T-helper 1 cell treated with Interleukin-12 subunit alpha and Interleukin-12 subunit beta and Interleukin-4 antibody, amounts not matched to agents 30 μg/mL and 1 μg/mL, for 36 hours (primary cell): ENCODE results near the gene UROD.
"Not testable (repeated sequence)": the region's sequence is repeated elsewhere in the genome, so short reads cannot be mapped to it uniquely, and the experiment has no call there.

ENCODE experiments used
- H3K27ac Mint-ChIP-seq: one replicate; pipeline ENCODE4 v1.8.0; 2021; ENCODE audit warnings: mild to moderate bottlenecking, mixed read lengths
- H3K27me3 Mint-ChIP-seq: one replicate; pipeline ENCODE4 v1.8.0; 2021; ENCODE audit warnings: low read depth, mixed read lengths
- H3K36me3 Mint-ChIP-seq: one replicate; pipeline ENCODE4 v1.8.0; 2021; ENCODE audit warnings: low read depth, mixed read lengths
- H3K4me1 Mint-ChIP-seq: one replicate; pipeline ENCODE4 v1.8.0; 2021; ENCODE audit warnings: low read depth, mixed read lengths
- H3K4me3 Mint-ChIP-seq: one replicate; pipeline ENCODE4 v1.8.0; 2021; ENCODE audit warnings: mild to moderate bottlenecking, moderate library complexity, mixed read lengths
- H3K9me3 Mint-ChIP-seq: one replicate; pipeline ENCODE4 v1.8.0; 2021; ENCODE audit warnings: mixed read lengths

UROD gene

GRCh38 chr1:45011837-45012638, at the start of gene UROD:
Gene UROD (plus strand): TSS chr1:45012254. CDS start chr1:45012266, 12 bp downstream.
- peaks cover 18% of the 10 kb centered on the region for H3K36me3 Mint-ChIP-seq

GRCh38 chr1:44962729-44963128, 49.3 kb upstream of the UROD start:
- no peaks in the 10 kb centered on the region for H3K27me3 Mint-ChIP-seq
- H3K4me1 Mint-ChIP-seq, result no peaks in the 10 kb centered on the region
- no peaks in the 10 kb centered on the region for H3K9me3 Mint-ChIP-seq
- H3K36me3 Mint-ChIP-seq, result no peaks in the 10 kb centered on the region
- no peak overlapping the region for H3K4me3 Mint-ChIP-seq
- H3K27ac Mint-ChIP-seq, result no peak overlapping the region

More at GRCh38 chr1:45011837-45012638, at the start of gene UROD:
- Mint-ChIP-seq H3K9me3 (no peaks in the 10 kb centered on the region), H3K27ac (peak within 1 kb of the TSS; percentile 80), H3K4me3 (peak within 1 kb of the TSS; percentile 80), H3K27me3 (no peaks in the 10 kb centered on the region), H3K4me1 (peaks cover 28% of the 10 kb centered on the region)

- Mint-ChIP-seq H3K9me3 (no peaks in the 10 kb centered on the region), H3K27me3 (no peaks in the 10 kb centered on the region), H3K27ac (no peak overlapping the region), H3K4me3 (no peak overlapping the region), H3K36me3 (peaks cover 3% of the 10 kb centered on the region), H3K4me1 (no peaks in the 10 kb centered on the region)
These were observed 47.7 kb upstream of the UROD start for GRCh38 chr1:44964396-44964795.

GRCh38 chr1:44970317-44970716, 41.7 kb upstream of the UROD start:
- Mint-ChIP-seq H3K9me3 (no peaks in the 10 kb centered on the region), H3K27me3 (no peaks in the 10 kb centered on the region), H3K27ac (no peak overlapping the region), H3K36me3 (peaks cover 11% of the 10 kb centered on the region), H3K4me1 (peaks cover 4% of the 10 kb centered on the region), H3K4me3 (no peak overlapping the region)

GRCh38 chr1:44973645-44974044, 38.4 kb upstream of the UROD start:
- Mint-ChIP-seq H3K27ac (no peak overlapping the region), H3K4me3 (no peak overlapping the region), H3K27me3 (no peaks in the 10 kb centered on the region), H3K36me3 (peaks cover 38% of the 10 kb centered on the region), H3K4me1 (peaks cover 4% of the 10 kb centered on the region), H3K9me3 (peaks cover 8% of the 10 kb centered on the region)

GRCh38 chr1:44976252-44976651, 35.8 kb upstream of the UROD start:
- Mint-ChIP-seq H3K27ac (no peak overlapping the region), H3K4me3 (no peak overlapping the region), H3K4me1 (peaks cover 4% of the 10 kb centered on the region), H3K9me3 (peaks cover 8% of the 10 kb centered on the region), H3K36me3 (peaks cover 42% of the 10 kb centered on the region), H3K27me3 (no peaks in the 10 kb centered on the region)

- not testable (repeated sequence) for H3K4me3 Mint-ChIP-seq, H3K27ac Mint-ChIP-seq, H3K4me1 Mint-ChIP-seq, H3K27me3 Mint-ChIP-seq, H3K9me3 Mint-ChIP-seq
- H3K36me3 Mint-ChIP-seq, result peaks cover 40% of the 10 kb centered on the region
These were observed 34.7 kb upstream of the UROD start for GRCh38 chr1:44977372-44977771.

GRCh38 chr1:44985747-44986359, 26.2 kb upstream of the UROD start:
- H3K9me3 Mint-ChIP-seq, result no peaks in the 10 kb centered on the region
- peak overlapping the region; percentile 84 for H3K27ac Mint-ChIP-seq
- no peaks in the 10 kb centered on the region for H3K27me3 Mint-ChIP-seq
- peak overlapping the region; percentile 95 for H3K4me3 Mint-ChIP-seq
- H3K4me1 Mint-ChIP-seq, result peaks cover 17% of the 10 kb centered on the region
- H3K36me3 Mint-ChIP-seq, result peaks cover 2% of the 10 kb centered on the region

GRCh38 chr1:44988531-44989156, 23.4 kb upstream of the UROD start:
- Mint-ChIP-seq H3K27ac (no peak overlapping the region), H3K27me3 (peaks cover 7% of the 10 kb centered on the region), H3K36me3 (no peaks in the 10 kb centered on the region), H3K4me1 (peaks cover 13% of the 10 kb centered on the region), H3K9me3 (no peaks in the 10 kb centered on the region), H3K4me3 (no peak overlapping the region)

GRCh38 chr1:44994309-44994898, 17.6 kb upstream of the UROD start:
- Mint-ChIP-seq H3K4me1 (no peaks in the 10 kb centered on the region), H3K9me3 (no peaks in the 10 kb centered on the region), H3K36me3 (no peaks in the 10 kb centered on the region), H3K27me3 (peaks cover 7% of the 10 kb centered on the region), H3K27ac (no peak overlapping the region), H3K4me3 (no peak overlapping the region)

- H3K27me3 Mint-ChIP-seq, result peaks cover 7% of the 10 kb centered on the region
- H3K4me3 Mint-ChIP-seq, result no peak overlapping the region
- no peaks in the 10 kb centered on the region for H3K36me3 Mint-ChIP-seq
These were observed 16.4 kb upstream of the UROD start for GRCh38 chr1:44995467-44996238.

GRCh38 chr1:44999232-44999631, 12.8 kb upstream of the UROD start:
- no peak overlapping the region for H3K4me3 Mint-ChIP-seq
- no peaks in the 10 kb centered on the region for H3K9me3 Mint-ChIP-seq
- no peaks in the 10 kb centered on the region for H3K27me3 Mint-ChIP-seq
- no peak overlapping the region for H3K27ac Mint-ChIP-seq
- peaks cover 9% of the 10 kb centered on the region for H3K4me1 Mint-ChIP-seq
- H3K36me3 Mint-ChIP-seq, result peaks cover 12% of the 10 kb centered on the region

More at GRCh38 chr1:44995467-44996238, 16.4 kb upstream of the UROD start:
- H3K27ac Mint-ChIP-seq, result no peak overlapping the region
- H3K4me1 Mint-ChIP-seq, result peaks cover 3% of the 10 kb centered on the region
- H3K9me3 Mint-ChIP-seq, result no peaks in the 10 kb centered on the region

- H3K36me3 Mint-ChIP-seq, result peaks cover 23% of the 10 kb centered on the region
- no peak overlapping the region for H3K4me3 Mint-ChIP-seq
- H3K27ac Mint-ChIP-seq, result peak overlapping the region; percentile 1
- peaks cover 9% of the 10 kb centered on the region for H3K4me1 Mint-ChIP-seq
- H3K27me3 Mint-ChIP-seq, result no peaks in the 10 kb centered on the region
- H3K9me3 Mint-ChIP-seq, result no peaks in the 10 kb centered on the region
These were observed 11.0 kb upstream of the UROD start for GRCh38 chr1:45001011-45001481.

GRCh38 chr1:45001576-45001975, 10.5 kb upstream of the UROD start:
- H3K27me3 Mint-ChIP-seq, H3K4me3 Mint-ChIP-seq, H3K4me1 Mint-ChIP-seq, H3K27ac Mint-ChIP-seq, H3K9me3 Mint-ChIP-seq: not testable (repeated sequence)
- H3K36me3 Mint-ChIP-seq, result peaks cover 23% of the 10 kb centered on the region
